GM12892 (cell line): ENCODE results near the gene TTLL8.

Source experiments
- POLR2A ChIP-seq: IDR thresholded peaks from 2 replicates; pipeline ENCODE4 v1.6.1; 2011; ENCODE audit warnings: low read depth, low read length, control low read depth
- POLR2AphosphoS5 ChIP-seq: IDR thresholded peaks from 2 replicates; pipeline ENCODE4 v1.6.1; 2011; ENCODE audit warnings: low read depth, low read length, control low read depth

GRCh38 chr22:49998718-49999062 is 59.4 kb downstream of the TTLL8 start:
- TF ChIP-seq POLR2AphosphoS5 (no peak), POLR2A (no peak)
